ENCODE measurements around the gene SLC17A7. TPM values are rescaled to one million over a fixed set of nuclear protein-coding genes. Genes with fewer than 3 reads are reported as not detected.

The SLC17A7 gene
- total RNA-seq, 6 experiments from 2014 or later: 0.05 to 0.17 (median 0.09) TPM; not detected in 1

DNA sequence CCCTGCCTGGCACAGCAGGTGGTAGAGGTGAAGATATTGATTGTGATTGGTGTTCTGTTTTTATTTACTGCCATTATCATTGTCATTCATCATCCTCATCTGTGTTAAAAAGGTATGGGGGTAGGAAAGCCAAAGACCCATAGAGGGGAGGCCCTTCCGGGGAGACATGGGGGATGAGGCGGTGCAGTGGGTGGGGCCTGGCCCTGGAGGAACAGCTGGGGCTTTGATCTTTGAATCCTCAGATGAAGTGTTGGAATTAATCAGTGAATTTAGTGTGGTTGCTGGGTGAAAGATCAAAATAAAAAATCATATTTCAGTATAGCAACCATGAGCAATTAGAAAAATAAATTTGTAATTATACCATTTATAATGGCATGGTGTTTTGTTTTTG lies 25.5 kb downstream of the SLC17A7 start:
- no peaks in the 10 kb centered on the region for H3K36me3 Mint-ChIP-seq (ENCODE audit: low read depth)
- H3K4me1 Mint-ChIP-seq (ENCODE audit: low read depth): no peaks in the 10 kb centered on the region
- peaks cover 54% of the 10 kb centered on the region for H3K27me3 Mint-ChIP-seq (ENCODE audit: insufficient read depth)
- TF ChIP-seq, protein P1, sequence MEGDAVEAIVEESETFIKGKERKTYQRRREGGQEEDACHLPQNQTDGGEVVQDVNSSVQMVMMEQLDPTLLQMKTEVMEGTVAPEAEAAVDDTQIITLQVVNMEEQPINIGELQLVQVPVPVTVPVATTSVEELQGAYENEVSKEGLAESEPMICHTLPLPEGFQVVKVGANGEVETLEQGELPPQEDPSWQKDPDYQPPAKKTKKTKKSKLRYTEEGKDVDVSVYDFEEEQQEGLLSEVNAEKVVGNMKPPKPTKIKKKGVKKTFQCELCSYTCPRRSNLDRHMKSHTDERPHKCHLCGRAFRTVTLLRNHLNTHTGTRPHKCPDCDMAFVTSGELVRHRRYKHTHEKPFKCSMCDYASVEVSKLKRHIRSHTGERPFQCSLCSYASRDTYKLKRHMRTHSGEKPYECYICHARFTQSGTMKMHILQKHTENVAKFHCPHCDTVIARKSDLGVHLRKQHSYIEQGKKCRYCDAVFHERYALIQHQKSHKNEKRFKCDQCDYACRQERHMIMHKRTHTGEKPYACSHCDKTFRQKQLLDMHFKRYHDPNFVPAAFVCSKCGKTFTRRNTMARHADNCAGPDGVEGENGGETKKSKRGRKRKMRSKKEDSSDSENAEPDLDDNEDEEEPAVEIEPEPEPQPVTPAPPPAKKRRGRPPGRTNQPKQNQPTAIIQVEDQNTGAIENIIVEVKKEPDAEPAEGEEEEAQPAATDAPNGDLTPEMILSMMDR (IDR thresholded peaks at IDR 0.05): no peak
- no peak overlapping the region for H3K27ac Mint-ChIP-seq
- no peak overlapping the region for H3K4me3 Mint-ChIP-seq
- H3K9me3 Mint-ChIP-seq: no peaks in the 10 kb centered on the region
- DNase-seq: no peak

- Mint-ChIP-seq H3K9me3 (no peaks in the 10 kb centered on the region), H3K27me3 (ENCODE audit: insufficient read depth) (peaks cover 53% of the 10 kb centered on the region), H3K4me3 (no peak overlapping the region), H3K36me3 (ENCODE audit: low read depth) (no peaks in the 10 kb centered on the region), H3K27ac (no peak overlapping the region), H3K4me1 (ENCODE audit: low read depth) (no peaks in the 10 kb centered on the region)
- no peak for DNase-seq
- TF ChIP-seq, protein P1 (IDR thresholded peaks at IDR 0.05): no peak
Observed at GRCh38 chr19:49415102-49415809, 26.1 kb downstream of the SLC17A7 start.

- H3K4me1 Mint-ChIP-seq (ENCODE audit: low read depth): no peaks in the 10 kb centered on the region
- H3K4me3 Mint-ChIP-seq: no peak overlapping the region
- peaks cover 48% of the 10 kb centered on the region for H3K27me3 Mint-ChIP-seq (ENCODE audit: insufficient read depth)
- TF ChIP-seq, protein P1 (IDR thresholded peaks at IDR 0.05): no peak
- H3K9me3 Mint-ChIP-seq: no peaks in the 10 kb centered on the region
- no peaks in the 10 kb centered on the region for H3K36me3 Mint-ChIP-seq (ENCODE audit: low read depth)
- DNase-seq: no peak
- H3K27ac Mint-ChIP-seq: no peak overlapping the region
Observed at GRCh38 chr19:49414256-49414655, 27.1 kb downstream of the SLC17A7 start.

DNA sequence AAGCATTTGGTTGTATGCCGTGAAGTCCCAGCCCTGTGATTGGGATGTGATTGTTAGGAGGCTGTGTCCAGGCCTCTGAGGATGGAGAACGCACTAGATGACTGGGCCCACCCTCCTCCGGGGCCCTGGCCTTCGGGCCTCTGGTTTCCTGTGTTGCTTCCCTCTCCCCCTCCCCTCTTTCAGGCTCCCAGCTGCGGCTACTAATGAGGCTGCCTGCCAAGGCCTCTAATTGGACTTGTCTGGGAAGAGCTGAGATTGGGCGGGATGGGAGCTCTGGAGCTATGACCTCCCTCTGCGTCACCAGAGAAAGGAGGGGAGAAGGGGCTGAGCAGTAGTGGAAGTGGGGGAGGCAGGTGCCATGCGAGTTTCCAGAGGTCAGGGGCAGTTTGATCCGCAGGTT lies 28.0 kb downstream of the SLC17A7 start:
- DNase-seq: no peak
- 0 out of 2 replicates have a peak, but pooled peaks cover 5% of the 10 kb centered on the region for H3K4me1 Mint-ChIP-seq (ENCODE audit: low read depth)
- H3K9me3 Mint-ChIP-seq: no peaks in the 10 kb centered on the region
- H3K27me3 Mint-ChIP-seq (ENCODE audit: insufficient read depth): peaks cover 43% of the 10 kb centered on the region
- no peaks in the 10 kb centered on the region for H3K36me3 Mint-ChIP-seq (ENCODE audit: low read depth)
- TF ChIP-seq, protein P1 (IDR thresholded peaks at IDR 0.05): no peak
- no peak overlapping the region for H3K4me3 Mint-ChIP-seq
- no peak overlapping the region for H3K27ac Mint-ChIP-seq

- Mint-ChIP-seq H3K36me3 (ENCODE audit: low read depth) (no peaks in the 10 kb centered on the region), H3K27ac (no peak overlapping the region), H3K9me3 (no peaks in the 10 kb centered on the region), H3K4me1 (ENCODE audit: low read depth) (0 out of 2 replicates have a peak, but pooled peaks cover 5% of the 10 kb centered on the region), H3K4me3 (no peak overlapping the region), H3K27me3 (ENCODE audit: insufficient read depth) (peaks cover 39% of the 10 kb centered on the region)
- TF ChIP-seq, protein P1 (IDR thresholded peaks at IDR 0.05): no peak
- DNase-seq: no peak
Observed at GRCh38 chr19:49411681-49412326, 29.5 kb downstream of the SLC17A7 start.
